ENCODE data around the gene RMND1.
"Not testable (repeated sequence)": the region's sequence is repeated elsewhere in the genome, so short reads cannot be mapped to it uniquely, and the experiment has no call there.

The RMND1 gene

GRCh38 chr6:151451417-151451949, 443 bp downstream of the RMND1 start:
- no peak for DNase-seq

GRCh38 chr6:151450928-151451327, 998 bp downstream of the RMND1 start:
- not testable (repeated sequence) for DNase-seq

GRCh38 chr6:151448623-151449022, 3.3 kb downstream of the RMND1 start:
- DNase-seq: no peak

GRCh38 chr6:151447237-151447636, 4.7 kb downstream of the RMND1 start:
- no peak for DNase-seq

- DNase-seq: no peak
Observed at GRCh38 chr6:151445482-151445881, 6.4 kb downstream of the RMND1 start.

GRCh38 chr6:151443911-151444621, 7.9 kb downstream of the RMND1 start:
- no peak for DNase-seq

- DNase-seq: no peak
Observed at GRCh38 chr6:151443454-151443853, 8.5 kb downstream of the RMND1 start.

GRCh38 chr6:151442371-151442770, 9.6 kb downstream of the RMND1 start:
- DNase-seq: no peak

- no peak for DNase-seq
Observed at GRCh38 chr6:151441390-151442166, 10.3 kb downstream of the RMND1 start.

GRCh38 chr6:151440930-151441329, 11.0 kb downstream of the RMND1 start:
- DNase-seq: no peak

- no peak for DNase-seq
Observed at GRCh38 chr6:151440498-151440897, 11.4 kb downstream of the RMND1 start.

GRCh38 chr6:151437401-151437800, 14.5 kb downstream of the RMND1 start:
- DNase-seq: no peak

GRCh38 chr6:151436802-151437201, 15.1 kb downstream of the RMND1 start:
- DNase-seq: no peak

- no peak for DNase-seq
Observed at GRCh38 chr6:151436300-151436699, 15.6 kb downstream of the RMND1 start.

GRCh38 chr6:151434369-151434768, 17.6 kb downstream of the RMND1 start:
- no peak for DNase-seq

GRCh38 chr6:151432651-151433050, 19.3 kb downstream of the RMND1 start:
- DNase-seq: no peak

GRCh38 chr6:151431337-151431736, 20.6 kb downstream of the RMND1 start:
- no peak for DNase-seq

GRCh38 chr6:151430886-151431285, 21.0 kb downstream of the RMND1 start:
- DNase-seq: no peak

- DNase-seq: no peak
Observed at GRCh38 chr6:151428093-151428735, 23.7 kb downstream of the RMND1 start.

GRCh38 chr6:151425561-151425960, 26.4 kb downstream of the RMND1 start:
- no peak for DNase-seq

GRCh38 chr6:151422981-151423380, 28.9 kb downstream of the RMND1 start:
- no peak for DNase-seq

- no peak for DNase-seq
Observed at GRCh38 chr6:151417477-151417876, 34.4 kb downstream of the RMND1 start.

GRCh38 chr6:151414641-151415260, 37.2 kb downstream of the RMND1 start:
- no peak for DNase-seq
